SK-N-SH (cell line): ENCODE data around the gene TMEM184C. TPM values are rescaled to one million over a fixed set of nuclear protein-coding genes. Genes with fewer than 3 reads are reported as not detected.

Source experiments
- CTCF ChIA-PET: fragments of 300-600, 350-600 bp; formaldehyde crosslinking; extraction: SDS; loops from one replicate; lab custom pipeline; 2021; lab: Yijun Ruan, JAX
- POLR2A ChIA-PET: fragments of 350-600 bp; sonication (Branson Sonifier 250); formaldehyde crosslinking; extraction: SDS; loops from one replicate; lab custom pipeline; 2020; ENCODE audit warnings: antibody characterized with exemption, inconsistent platforms; lab: Yijun Ruan, JAX
- DNase-seq: peaks from one replicate; pipeline ENCODE4 v3.0.0; 2012
- H2AFZ ChIP-seq: fragments of 200-600 bp; sonication (generic); 2 replicates; pipeline ENCODE4 v1.8.1; 2016; ENCODE audit warnings: antibody characterized with exemption, mild to moderate bottlenecking, low read depth
- H3F3A ChIP-seq: fragments of 200-600 bp; sonication (generic); replicated peaks from 2 replicates; pipeline ENCODE3; 2016; ENCODE audit warnings: antibody characterized with exemption, mild to moderate bottlenecking; ENCODE audit not compliant: insufficient read depth
- H3K27ac ChIP-seq, 2 experiments: fragments of 200-500 bp in 1 of 2; fragments of 200-600 bp in 1 of 2; sonication (Bioruptor generic) in 1 of 2; sonication (generic), shearing (Covaris generic) in 1 of 2; 2 replicates each; pipeline versions ENCODE4 v1.5.1 to v1.6.1; 2014 to 2016; ENCODE audit warnings: low read depth in 2 of 2, inconsistent platforms in 1 of 2, low read length in 1 of 2, mild to moderate bottlenecking in 1 of 2, mixed read lengths in 1 of 2
- H3K27me3 ChIP-seq: fragments of 200-600 bp; sonication (generic), shearing (Covaris generic); 2 replicates; pipeline ENCODE4 v1.6.1; 2016; ENCODE audit warnings: mixed run types; ENCODE audit not compliant: insufficient read depth
- H3K36me3 ChIP-seq, 2 experiments: fragments of 200-500 bp in 1 of 2; fragments of 200-600 bp in 1 of 2; sonication (Bioruptor generic) in 1 of 2; sonication (generic) in 1 of 2; replicated peaks in 1 of 2; 2 replicates each; pipeline versions ENCODE3 to v1.5.1; 2014 to 2016; ENCODE audit warnings: low read length in 1 of 2, mild to moderate bottlenecking in 1 of 2; ENCODE audit not compliant: insufficient read depth in 2 of 2, control insufficient read depth in 1 of 2
- H3K4me1 ChIP-seq, 2 experiments: fragments of 200-500 bp in 1 of 2; fragments of 200-600 bp in 1 of 2; sonication (Bioruptor generic) in 1 of 2; sonication (generic), shearing (Covaris generic) in 1 of 2; 2 replicates each; pipeline versions ENCODE4 v1.5.1 to v1.6.1; 2014 to 2016; ENCODE audit warnings: low read depth in 1 of 2, low read length in 1 of 2, mixed run types in 1 of 2; ENCODE audit not compliant: insufficient read depth in 2 of 2, control insufficient read depth in 1 of 2
- H3K4me2 ChIP-seq: fragments of 200-600 bp; sonication (generic), shearing (Covaris generic); 2 replicates; pipeline ENCODE4 v1.6.1; 2017; ENCODE audit warnings: mixed run types
- H3K4me3 ChIP-seq, 2 experiments: fragments of 200-500 bp in 1 of 2; fragments of 200-600 bp in 1 of 2; sonication (Bioruptor generic) in 1 of 2; sonication (generic), shearing (Covaris generic) in 1 of 2; 2 replicates each; pipeline versions ENCODE4 v1.5.1 to v1.8.1; 2014 to 2016; ENCODE audit warnings: low read depth in 2 of 2, inconsistent platforms in 1 of 2, low read length in 1 of 2, mild to moderate bottlenecking in 1 of 2, mixed read lengths in 1 of 2, moderate library complexity in 1 of 2
- H3K79me2 ChIP-seq: fragments of 200-600 bp; sonication (generic); 2 replicates; pipeline ENCODE4 v1.8.1; 2017; ENCODE audit warnings: mild to moderate bottlenecking; ENCODE audit not compliant: insufficient read depth
- H3K9ac ChIP-seq: fragments of 200-600 bp; sonication (generic); 2 replicates; pipeline ENCODE4 v1.6.1; 2017; ENCODE audit warnings: mixed run types
- H3K9me2 ChIP-seq: fragments of 200-600 bp; sonication (generic); 2 replicates; pipeline ENCODE4 v1.6.1; 2017; ENCODE audit warnings: mixed run types
- H3K9me3 ChIP-seq: fragments of 200-600 bp; sonication (generic); 2 replicates; pipeline ENCODE4 v1.6.1; 2017; ENCODE audit warnings: mixed run types, mild to moderate bottlenecking, moderate library complexity
- H4K20me1 ChIP-seq: fragments of 200-600 bp; sonication (generic); 2 replicates; pipeline ENCODE4 v1.6.1; 2017; ENCODE audit warnings: mild to moderate bottlenecking, mixed run types; ENCODE audit not compliant: insufficient read depth
- ELF1 ChIP-seq: IDR thresholded peaks from 2 replicates; pipeline ENCODE4 v1.4.0; 2012
- EP300 ChIP-seq, 2 experiments: IDR thresholded peaks; 2 replicates each; pipeline versions ENCODE4 v1.4.0 to v1.6.1; 2012; ENCODE audit warnings: borderline replicate concordance in 1 of 2, low read depth in 1 of 2, low read length in 1 of 2
- EZH2phosphoT487 ChIP-seq: fragments of 200-600 bp; sonication (generic); IDR thresholded peaks from 2 replicates; pipeline ENCODE4 v1.6.1; 2017; ENCODE audit warnings: low read depth, mixed run types, mild to moderate bottlenecking, antibody characterized with exemption, moderate library complexity, borderline replicate concordance
- FOSL2 ChIP-seq: IDR thresholded peaks from 2 replicates; pipeline ENCODE4 v1.4.0; 2012; ENCODE audit warnings: low read depth, mild to moderate bottlenecking, moderate library complexity, borderline replicate concordance
- FOXJ3 ChIP-seq: sonication (generic); formaldehyde crosslinking; IDR thresholded peaks from 2 replicates; pipeline ENCODE4 v1.5.1; 2020; ENCODE audit warnings: mild to moderate bottlenecking, missing genetic modification reagents
- FOXM1 ChIP-seq: IDR thresholded peaks from 2 replicates; pipeline ENCODE4 v1.4.0; 2012; ENCODE audit warnings: low read depth, mild to moderate bottlenecking
- GABPA ChIP-seq: IDR thresholded peaks from 2 replicates; pipeline ENCODE4 v1.4.0; 2012; ENCODE audit warnings: low read depth, mild to moderate bottlenecking
- JUND ChIP-seq: IDR thresholded peaks from 2 replicates; pipeline ENCODE4 v1.4.0; 2012
- NRF1 ChIP-seq: IDR thresholded peaks from 2 replicates; pipeline ENCODE4 v1.6.1; 2012; ENCODE audit warnings: low read depth, mild to moderate bottlenecking, low read length
- POLR2AphosphoS5 ChIP-seq: IDR thresholded peaks from 2 replicates; pipeline ENCODE4 v1.6.1; 2012; ENCODE audit warnings: low read depth, low read length
- RCOR1 ChIP-seq: fragments of 150-350 bp; IDR thresholded peaks from 2 replicates; pipeline ENCODE4 v1.6.1; 2017; ENCODE audit warnings: antibody characterized with exemption, low read length
- RFX5 ChIP-seq: IDR thresholded peaks from 2 replicates; pipeline ENCODE4 v1.6.1; 2012; ENCODE audit warnings: mild to moderate bottlenecking, improper control_type of control experiment, low read length
- SIN3A ChIP-seq: IDR thresholded peaks from 2 replicates; pipeline ENCODE4 v1.6.1; 2012; ENCODE audit warnings: low read depth, mild to moderate bottlenecking, low read length, moderate library complexity, borderline replicate concordance
- SMC3 ChIP-seq: IDR thresholded peaks from 2 replicates; pipeline ENCODE4 v1.6.1; 2012; ENCODE audit warnings: low read depth, low read length, improper control_type of control experiment
- TAF1 ChIP-seq: IDR thresholded peaks from 2 replicates; pipeline ENCODE4 v1.6.1; 2012; ENCODE audit warnings: low read depth, mild to moderate bottlenecking, low read length, moderate library complexity, borderline replicate concordance
- TCF12 ChIP-seq: IDR thresholded peaks from 2 replicates; pipeline ENCODE4 v1.4.0; 2012
- TEAD4 ChIP-seq: IDR thresholded peaks from 2 replicates; pipeline ENCODE4 v1.4.0; 2012; ENCODE audit warnings: mild to moderate bottlenecking, borderline replicate concordance; ENCODE audit not compliant: insufficient read depth
- YY1 ChIP-seq: IDR thresholded peaks from 2 replicates; pipeline ENCODE4 v1.4.0; 2012; ENCODE audit warnings: low read depth, mild to moderate bottlenecking
- polyA plus RNA-seq, 3 experiments: library from polyadenylated mRNA; depleted of rRNA; stranded (reverse); fragments of >200 nt; gene quantifications; 2 replicates each; pipeline ENCODE4 v1.2.3, GENCODE V29; 2012
- TF ChIP-seq, protein P1 (sequence below): IDR thresholded peaks from 2 replicates; pipeline ENCODE4; 2012
- TF ChIP-seq, protein P2 (sequence below): IDR thresholded peaks from 2 replicates; pipeline ENCODE4 v1.6.1; 2012; ENCODE audit warnings: mild to moderate bottlenecking, low read depth, low read length, moderate library complexity
- TF ChIP-seq, protein P3 (sequence below): IDR thresholded peaks from 2 replicates; pipeline ENCODE4 v1.4.0; 2012; ENCODE audit warnings: low read depth
- TF ChIP-seq, protein P4 (sequence below): fragments of 150-350 bp; IDR thresholded peaks from 2 replicates; pipeline ENCODE4 v1.6.1; 2016; ENCODE audit warnings: mild to moderate bottlenecking, low read depth, low read length
- TF ChIP-seq, protein P5 (sequence below): fragments of 150-350 bp; IDR thresholded peaks from 2 replicates; pipeline ENCODE4 v1.6.1; 2017; ENCODE audit warnings: antibody characterized with exemption, low read length, low read depth, borderline replicate concordance
- TF ChIP-seq, protein P6 (sequence below): fragments of 200-600 bp; sonication (generic); IDR thresholded peaks from 2 replicates; pipeline ENCODE4 v1.6.1; 2017; ENCODE audit warnings: antibody characterized with exemption, mild to moderate bottlenecking, moderate library complexity

TMEM184C gene
- polyA plus RNA-seq, 1 of the 3 experiments (the other 2 are of a cell fraction): 17.5 TPM

DNA sequence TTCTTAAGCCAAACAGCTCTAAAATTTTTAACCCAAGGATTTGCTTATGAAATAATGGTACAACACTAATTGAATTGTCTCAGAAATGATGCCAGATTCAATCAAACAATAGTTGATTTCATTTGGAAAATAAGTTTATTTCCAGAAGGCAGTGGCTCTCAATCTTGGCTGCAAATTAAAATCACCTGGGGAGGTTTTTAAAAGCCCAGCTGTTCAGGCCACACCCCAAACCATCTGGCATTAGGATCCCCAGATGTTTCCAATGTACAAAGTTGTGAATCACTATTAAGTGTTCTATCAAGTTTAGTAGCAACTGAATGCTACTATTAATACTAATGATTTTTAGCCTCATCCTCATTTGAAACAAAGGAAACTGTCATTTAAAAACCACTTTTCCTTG lies 22.2 kb downstream of the TMEM184C start:
- Histone ChIP-seq H3K4me3 (no peak overlapping the region), H3K27ac (peak overlapping the region in 1 of 2 experiments; percentile 44; a peak in 3 of 4 replicates), H3K4me2 (no peak overlapping the region), H3F3A (peaks cover 11% of the 10 kb centered on the region), H3K9me2 (no peaks in the 10 kb centered on the region), H3K9me3 (0 out of 2 replicates have a peak, but pooled peaks cover 4% of the 10 kb centered on the region), H3K27me3 (no peaks in the 10 kb centered on the region), H3K79me2 (peaks cover 4% of the 10 kb centered on the region; the same call in 1 of the 2 replicates), H3K4me1 (peaks cover 0 to 2% of the 10 kb centered on the region in 2 experiments; a peak in 1 of 4 replicates), H3K9ac (no peak overlapping the region), H4K20me1 (no peaks in the 10 kb centered on the region), H2AFZ (no peak overlapping the region), H3K36me3 (peaks cover 39 to 54% of the 10 kb centered on the region in 2 experiments)
- ChIA-PET POLR2A (no interaction called here), CTCF (interaction anchor here (4.6 kb wide), 1 partner anchor 227 kb away, joined by 26 read pairs; no protein-coding TSS in a partner anchor)
- peak; percentile 21 for DNase-seq
- TF ChIP-seq, protein P1, sequence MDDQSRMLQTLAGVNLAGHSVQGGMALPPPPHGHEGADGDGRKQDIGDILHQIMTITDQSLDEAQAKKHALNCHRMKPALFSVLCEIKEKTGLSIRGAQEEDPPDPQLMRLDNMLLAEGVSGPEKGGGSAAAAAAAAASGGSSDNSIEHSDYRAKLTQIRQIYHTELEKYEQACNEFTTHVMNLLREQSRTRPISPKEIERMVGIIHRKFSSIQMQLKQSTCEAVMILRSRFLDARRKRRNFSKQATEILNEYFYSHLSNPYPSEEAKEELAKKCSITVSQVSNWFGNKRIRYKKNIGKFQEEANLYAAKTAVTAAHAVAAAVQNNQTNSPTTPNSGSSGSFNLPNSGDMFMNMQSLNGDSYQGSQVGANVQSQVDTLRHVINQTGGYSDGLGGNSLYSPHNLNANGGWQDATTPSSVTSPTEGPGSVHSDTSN: no peak
- TF ChIP-seq TAF1 (no peak), RFX5 (no peak), SMC3 (no peak), FOXJ3 (CRISPR knock-in tag) (no peak), GABPA (no peak), FOSL2 (no peak), EP300 (IDR thresholded peaks at IDR 0.05; ENCODE audit: borderline replicate concordance in 1 of 2, low read depth in 1 of 2, low read length in 1 of 2) (peak in 1 of 2 experiments; percentile 71; a peak in 2 of 4 replicates), NRF1 (no peak), JUND (no peak), FOXM1 (no peak), TEAD4 (no peak), SIN3A (no peak), ELF1 (no peak), EZH2phosphoT487 (no peak), RCOR1 (peak; percentile 54), TCF12 (peak; percentile 40; the same call in 1 of the 2 replicates), POLR2AphosphoS5 (no peak), YY1 (no peak)
- TF ChIP-seq, protein P2, sequence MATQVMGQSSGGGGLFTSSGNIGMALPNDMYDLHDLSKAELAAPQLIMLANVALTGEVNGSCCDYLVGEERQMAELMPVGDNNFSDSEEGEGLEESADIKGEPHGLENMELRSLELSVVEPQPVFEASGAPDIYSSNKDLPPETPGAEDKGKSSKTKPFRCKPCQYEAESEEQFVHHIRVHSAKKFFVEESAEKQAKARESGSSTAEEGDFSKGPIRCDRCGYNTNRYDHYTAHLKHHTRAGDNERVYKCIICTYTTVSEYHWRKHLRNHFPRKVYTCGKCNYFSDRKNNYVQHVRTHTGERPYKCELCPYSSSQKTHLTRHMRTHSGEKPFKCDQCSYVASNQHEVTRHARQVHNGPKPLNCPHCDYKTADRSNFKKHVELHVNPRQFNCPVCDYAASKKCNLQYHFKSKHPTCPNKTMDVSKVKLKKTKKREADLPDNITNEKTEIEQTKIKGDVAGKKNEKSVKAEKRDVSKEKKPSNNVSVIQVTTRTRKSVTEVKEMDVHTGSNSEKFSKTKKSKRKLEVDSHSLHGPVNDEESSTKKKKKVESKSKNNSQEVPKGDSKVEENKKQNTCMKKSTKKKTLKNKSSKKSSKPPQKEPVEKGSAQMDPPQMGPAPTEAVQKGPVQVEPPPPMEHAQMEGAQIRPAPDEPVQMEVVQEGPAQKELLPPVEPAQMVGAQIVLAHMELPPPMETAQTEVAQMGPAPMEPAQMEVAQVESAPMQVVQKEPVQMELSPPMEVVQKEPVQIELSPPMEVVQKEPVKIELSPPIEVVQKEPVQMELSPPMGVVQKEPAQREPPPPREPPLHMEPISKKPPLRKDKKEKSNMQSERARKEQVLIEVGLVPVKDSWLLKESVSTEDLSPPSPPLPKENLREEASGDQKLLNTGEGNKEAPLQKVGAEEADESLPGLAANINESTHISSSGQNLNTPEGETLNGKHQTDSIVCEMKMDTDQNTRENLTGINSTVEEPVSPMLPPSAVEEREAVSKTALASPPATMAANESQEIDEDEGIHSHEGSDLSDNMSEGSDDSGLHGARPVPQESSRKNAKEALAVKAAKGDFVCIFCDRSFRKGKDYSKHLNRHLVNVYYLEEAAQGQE: no peak
- TF ChIP-seq, protein P3, sequence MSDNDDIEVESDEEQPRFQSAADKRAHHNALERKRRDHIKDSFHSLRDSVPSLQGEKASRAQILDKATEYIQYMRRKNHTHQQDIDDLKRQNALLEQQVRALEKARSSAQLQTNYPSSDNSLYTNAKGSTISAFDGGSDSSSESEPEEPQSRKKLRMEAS: no peak
- TF ChIP-seq, protein P4, sequence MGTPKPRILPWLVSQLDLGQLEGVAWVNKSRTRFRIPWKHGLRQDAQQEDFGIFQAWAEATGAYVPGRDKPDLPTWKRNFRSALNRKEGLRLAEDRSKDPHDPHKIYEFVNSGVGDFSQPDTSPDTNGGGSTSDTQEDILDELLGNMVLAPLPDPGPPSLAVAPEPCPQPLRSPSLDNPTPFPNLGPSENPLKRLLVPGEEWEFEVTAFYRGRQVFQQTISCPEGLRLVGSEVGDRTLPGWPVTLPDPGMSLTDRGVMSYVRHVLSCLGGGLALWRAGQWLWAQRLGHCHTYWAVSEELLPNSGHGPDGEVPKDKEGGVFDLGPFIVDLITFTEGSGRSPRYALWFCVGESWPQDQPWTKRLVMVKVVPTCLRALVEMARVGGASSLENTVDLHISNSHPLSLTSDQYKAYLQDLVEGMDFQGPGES: no peak
- TF ChIP-seq, protein P5, sequence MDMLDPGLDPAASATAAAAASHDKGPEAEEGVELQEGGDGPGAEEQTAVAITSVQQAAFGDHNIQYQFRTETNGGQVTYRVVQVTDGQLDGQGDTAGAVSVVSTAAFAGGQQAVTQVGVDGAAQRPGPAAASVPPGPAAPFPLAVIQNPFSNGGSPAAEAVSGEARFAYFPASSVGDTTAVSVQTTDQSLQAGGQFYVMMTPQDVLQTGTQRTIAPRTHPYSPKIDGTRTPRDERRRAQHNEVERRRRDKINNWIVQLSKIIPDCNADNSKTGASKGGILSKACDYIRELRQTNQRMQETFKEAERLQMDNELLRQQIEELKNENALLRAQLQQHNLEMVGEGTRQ: no peak
- TF ChIP-seq, protein P6, sequence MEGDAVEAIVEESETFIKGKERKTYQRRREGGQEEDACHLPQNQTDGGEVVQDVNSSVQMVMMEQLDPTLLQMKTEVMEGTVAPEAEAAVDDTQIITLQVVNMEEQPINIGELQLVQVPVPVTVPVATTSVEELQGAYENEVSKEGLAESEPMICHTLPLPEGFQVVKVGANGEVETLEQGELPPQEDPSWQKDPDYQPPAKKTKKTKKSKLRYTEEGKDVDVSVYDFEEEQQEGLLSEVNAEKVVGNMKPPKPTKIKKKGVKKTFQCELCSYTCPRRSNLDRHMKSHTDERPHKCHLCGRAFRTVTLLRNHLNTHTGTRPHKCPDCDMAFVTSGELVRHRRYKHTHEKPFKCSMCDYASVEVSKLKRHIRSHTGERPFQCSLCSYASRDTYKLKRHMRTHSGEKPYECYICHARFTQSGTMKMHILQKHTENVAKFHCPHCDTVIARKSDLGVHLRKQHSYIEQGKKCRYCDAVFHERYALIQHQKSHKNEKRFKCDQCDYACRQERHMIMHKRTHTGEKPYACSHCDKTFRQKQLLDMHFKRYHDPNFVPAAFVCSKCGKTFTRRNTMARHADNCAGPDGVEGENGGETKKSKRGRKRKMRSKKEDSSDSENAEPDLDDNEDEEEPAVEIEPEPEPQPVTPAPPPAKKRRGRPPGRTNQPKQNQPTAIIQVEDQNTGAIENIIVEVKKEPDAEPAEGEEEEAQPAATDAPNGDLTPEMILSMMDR: no peak
